Liver (tissue), 9 donors: ENCODE measurements around the gene VIL1. TPM values are rescaled to one million over a fixed set of nuclear protein-coding genes. Genes with fewer than 3 reads are reported as not detected.

Experiments
- DNase-seq: peaks from one replicate; pipeline ENCODE4 v3.0.0-alpha.2; 2017; ENCODE audit warnings: low spot score
- H3K27ac ChIP-seq, 2 donors: one replicate each; pipeline ENCODE4 v1.7.0; 2013; ENCODE audit warnings: inconsistent platforms in 2 of 2, low read length in 2 of 2, control low read depth in 1 of 2, low read depth in 1 of 2, mild to moderate bottlenecking in 1 of 2
- H3K27me3 ChIP-seq, 4 donors: one replicate each; pipeline versions ENCODE4 v1.6.1 to v1.7.0; 2013; ENCODE audit warnings: low read length in 3 of 4, inconsistent platforms in 1 of 4, mild to moderate bottlenecking in 1 of 4, moderate library complexity in 1 of 4; ENCODE audit not compliant: control insufficient read depth in 4 of 4, insufficient read depth in 4 of 4
- H3K36me3 ChIP-seq, 4 donors: one replicate each; pipeline versions ENCODE4 v1.6.1 to v1.7.0; 2013; ENCODE audit warnings: low read length in 3 of 4, mild to moderate bottlenecking in 3 of 4, low read depth in 1 of 4, moderate library complexity in 1 of 4; ENCODE audit not compliant: control insufficient read depth in 4 of 4, insufficient read depth in 3 of 4
- H3K4me1 ChIP-seq, 4 donors: one replicate each; pipeline versions ENCODE4 v1.6.1 to v1.7.0; 2013; ENCODE audit warnings: low read length in 3 of 4, mild to moderate bottlenecking in 3 of 4, moderate library complexity in 1 of 4; ENCODE audit not compliant: control insufficient read depth in 4 of 4, insufficient read depth in 4 of 4
- H3K4me3 ChIP-seq, 3 donors: one replicate each; pipeline versions ENCODE4 v1.6.1 to v1.7.0; 2013; ENCODE audit warnings: low read length in 3 of 3, control low read depth in 1 of 3, low read depth in 1 of 3, mild to moderate bottlenecking in 1 of 3
- H3K9ac ChIP-seq, 2 donors: one replicate each; pipeline ENCODE4 v1.7.0; 2013; ENCODE audit warnings: low read length in 2 of 2, mild to moderate bottlenecking in 2 of 2, moderate library complexity in 2 of 2, control low read depth in 1 of 2, low read depth in 1 of 2
- H3K9me3 ChIP-seq, 4 donors: one replicate each; pipeline versions ENCODE4 v1.6.1 to v1.7.0; 2013; ENCODE audit warnings: low read length in 3 of 4; ENCODE audit not compliant: control insufficient read depth in 4 of 4
- EGR1 ChIP-seq, 2 donors: IDR thresholded peaks; 2 replicates each; pipeline ENCODE4 v1.6.1; 2016 to 2018; ENCODE audit warnings: antibody characterized with exemption in 2 of 2, low read depth in 2 of 2
- FOXA2 ChIP-seq: IDR thresholded peaks from 2 replicates; pipeline ENCODE4 v1.6.1; 2016; ENCODE audit warnings: antibody characterized with exemption
- HNF4A ChIP-seq, 2 donors: conservative IDR thresholded peaks; 2 replicates each; pipeline ENCODE4 v1.6.1; 2016; ENCODE audit warnings: antibody characterized with exemption in 2 of 2, mild to moderate bottlenecking in 2 of 2
- HNF4G ChIP-seq: IDR thresholded peaks from 2 replicates; pipeline ENCODE4 v1.6.1; 2016; ENCODE audit warnings: antibody characterized with exemption
- JUND ChIP-seq, 2 donors: IDR thresholded peaks; 2 replicates each; pipeline ENCODE4 v1.6.1; 2016; ENCODE audit warnings: antibody characterized with exemption in 2 of 2
- MAX ChIP-seq: IDR thresholded peaks from 2 replicates; pipeline ENCODE4 v1.6.1; 2016; ENCODE audit warnings: antibody characterized with exemption
- NR2F2 ChIP-seq: IDR thresholded peaks from 2 replicates; pipeline ENCODE4 v1.6.1; 2016; ENCODE audit warnings: antibody characterized with exemption
- RAD21 ChIP-seq, 2 donors: IDR thresholded peaks; 2 replicates each; pipeline ENCODE4 v1.6.1; 2016; ENCODE audit warnings: antibody characterized with exemption in 2 of 2, mild to moderate bottlenecking in 2 of 2
- REST ChIP-seq: IDR thresholded peaks from 2 replicates; pipeline ENCODE4 v1.6.1; 2016; ENCODE audit warnings: antibody characterized with exemption, mild to moderate bottlenecking
- RXRA ChIP-seq, 2 donors: IDR thresholded peaks; 2 replicates each; pipeline ENCODE4 v1.6.1; 2017 to 2018; ENCODE audit warnings: antibody characterized with exemption in 2 of 2, mild to moderate bottlenecking in 1 of 2
- SP1 ChIP-seq: IDR thresholded peaks from 2 replicates; pipeline ENCODE4 v1.6.1; 2018; ENCODE audit warnings: antibody characterized with exemption, mild to moderate bottlenecking
- TAF1 ChIP-seq: conservative IDR thresholded peaks from 2 replicates; pipeline ENCODE4 v1.6.1; 2016; ENCODE audit warnings: antibody characterized with exemption, mild to moderate bottlenecking
- YY1 ChIP-seq: IDR thresholded peaks from 2 replicates; pipeline ENCODE4 v1.6.1; 2016; ENCODE audit warnings: antibody characterized with exemption, mild to moderate bottlenecking
- ZBTB33 ChIP-seq: IDR thresholded peaks from 2 replicates; pipeline ENCODE4 v1.6.1; 2016; ENCODE audit warnings: antibody characterized with exemption
- WGBS: extraction: QIAGEN DNeasy Blood & Tissue Kit; methylation state at CpG from one replicate; pipeline ENCODE4 v1.1.7; 2013; 5-methylcytosine and 5-hydroxymethylcytosine counted together
- polyA plus RNA-seq, 2 donors: library from polyadenylated mRNA; stranded (reverse) in 1 of 2; unstranded in 1 of 2; fragments of 200-250 nt in 1 of 2; fragments of >200 nt in 1 of 2; fragmentation: Nextera tagmentation in 1 of 2; extraction: Ambion mirVana in 1 of 2; gene quantifications; one replicate each; pipeline versions ENCODE4 v1.2.1 to v1.2.3, GENCODE V29; 2013 to 2015
- total RNA-seq, 2 donors: library from RNA; depleted of rRNA; stranded (reverse); fragments of >200 nt; gene quantifications; one replicate each; pipeline ENCODE4 v1.2.3, GENCODE V29; 2014
- donor health status: healthy.
- donor health status: healthy.
- donor health status: healthy.
- donor health status: healthy.
- donor health status: healthy.

Gene VIL1
- total and polyA plus RNA-seq, 4 donors = 16.4 to 72.0 (median 31.6) TPM

- H3K27me3 ChIP-seq = no peaks in the 10 kb centered on the region
- H3K4me1 ChIP-seq = no peaks in the 10 kb centered on the region
- H3K4me3 ChIP-seq = no peak overlapping the region
- H3K27ac ChIP-seq = no peak overlapping the region
- no peak overlapping the region for H3K9ac ChIP-seq
- no peak for TF ChIP-seq YY1
- TF ChIP-seq TAF1 = no peak
- TF ChIP-seq FOXA2 = no peak
- TF ChIP-seq RAD21 (IDR thresholded peaks at IDR 0.05) = no peak
- no peak for TF ChIP-seq REST
- no peak for TF ChIP-seq EGR1 (IDR thresholded peaks at IDR 0.05; ENCODE audit: low read depth in 2 of 2)
- no peak for TF ChIP-seq ZBTB33
- no peak for TF ChIP-seq HNF4G
- no peak for TF ChIP-seq HNF4A (conservative IDR thresholded peaks at IDR 0.05)
- no peak for TF ChIP-seq MAX
- WGBS = 97% methylated on average over 3 of the region's 3 CpGs
- peaks cover 5 to 29% (median 13%) of the 10 kb centered on the region in 4 donors for H3K36me3 ChIP-seq
- H3K9me3 ChIP-seq = no peaks in the 10 kb centered on the region
- no peak for DNase-seq
Observed at GRCh38 chr2:218456849-218457248, 37.9 kb downstream of the VIL1 start.

GRCh38 chr2:218458598-218458997, 39.7 kb downstream of the VIL1 start:
- H3K27me3 ChIP-seq = no peaks in the 10 kb centered on the region
- H3K27ac ChIP-seq = no peak overlapping the region
- TF ChIP-seq ZBTB33 (no peak), HNF4G (no peak), SP1 (no peak), JUND (IDR thresholded peaks at IDR 0.05) (no peak), RXRA (IDR thresholded peaks at IDR 0.05) (no peak), HNF4A (conservative IDR thresholded peaks at IDR 0.05) (no peak), REST (no peak), NR2F2 (no peak)
- H3K4me3 ChIP-seq = no peak overlapping the region
- 97% methylated on average over 1 of the region's 1 CpG for WGBS
- H3K4me1 ChIP-seq = no peaks in the 10 kb centered on the region
- H3K36me3 ChIP-seq = peaks cover 9 to 31% (median 17%) of the 10 kb centered on the region in 4 donors
- no peaks in the 10 kb centered on the region for H3K9me3 ChIP-seq
- no peak overlapping the region for H3K9ac ChIP-seq
- DNase-seq = no peak
